T-helper 2 cell treated with Interferon-gamma antibody and Interleukin-4, amounts not matched to agents 5 μg/mL and 100 μg/mL, for 36 hours (primary cell): ENCODE data around the gene ZMYM4.

Experiments
- DNase-seq: peaks from one replicate; pipeline ENCODE4 v3.0.0; 2021; ENCODE audit warnings: low spot score
- H3K27ac Mint-ChIP-seq: one replicate; pipeline ENCODE4 v1.8.0; 2021; ENCODE audit warnings: mild to moderate bottlenecking, mixed read lengths
- H3K27me3 Mint-ChIP-seq: one replicate; pipeline ENCODE4 v1.8.0; 2021; ENCODE audit warnings: low read depth, mixed read lengths
- H3K36me3 Mint-ChIP-seq: one replicate; pipeline ENCODE4 v1.8.0; 2021; ENCODE audit warnings: low read depth, mixed read lengths
- H3K4me1 Mint-ChIP-seq: one replicate; pipeline ENCODE4 v1.8.0; 2021; ENCODE audit warnings: low read depth, mixed read lengths
- H3K4me3 Mint-ChIP-seq: one replicate; pipeline ENCODE4 v1.8.0; 2022; ENCODE audit warnings: mild to moderate bottlenecking, moderate library complexity, mixed read lengths
- H3K9me3 Mint-ChIP-seq: one replicate; pipeline ENCODE4 v1.8.0; 2021; ENCODE audit warnings: mixed read lengths

The ZMYM4 gene

GRCh38 chr1:35261412-35262120 lies 6.9 kb upstream of the ZMYM4 start:
- Mint-ChIP-seq H3K27me3 (peaks cover 7% of the 10 kb centered on the region), H3K4me1 (peaks cover 4% of the 10 kb centered on the region), H3K27ac (no peak overlapping the region), H3K36me3 (no peaks in the 10 kb centered on the region), H3K4me3 (no peak overlapping the region), H3K9me3 (no peaks in the 10 kb centered on the region)
- no peak for DNase-seq

GRCh38 chr1:35264035-35264434 lies 4.5 kb upstream of the ZMYM4 start:
- Mint-ChIP-seq H3K9me3 (peaks cover 4% of the 10 kb centered on the region), H3K27me3 (peaks cover 7% of the 10 kb centered on the region), H3K27ac (no peak overlapping the region), H3K4me3 (no peak overlapping the region), H3K4me1 (peaks cover 12% of the 10 kb centered on the region), H3K36me3 (peaks cover 3% of the 10 kb centered on the region)
- DNase-seq, result no peak

- no peak overlapping the region for H3K4me3 Mint-ChIP-seq
- peaks cover 18% of the 10 kb centered on the region for H3K4me1 Mint-ChIP-seq
- no peak for DNase-seq
Measured at GRCh38 chr1:35264871-35265270, 3.6 kb upstream of the ZMYM4 start.

GRCh38 chr1:35266306-35266705 lies 2.2 kb upstream of the ZMYM4 start:
- Mint-ChIP-seq H3K4me3 (no peak overlapping the region), H3K27ac (no peak overlapping the region), H3K4me1 (peaks cover 24% of the 10 kb centered on the region), H3K27me3 (peaks cover 5% of the 10 kb centered on the region), H3K36me3 (peaks cover 8% of the 10 kb centered on the region), H3K9me3 (peaks cover 4% of the 10 kb centered on the region)
- no peak for DNase-seq

More at GRCh38 chr1:35264871-35265270, 3.6 kb upstream of the ZMYM4 start:
- peaks cover 5% of the 10 kb centered on the region for H3K27me3 Mint-ChIP-seq
- no peak overlapping the region for H3K27ac Mint-ChIP-seq
- H3K36me3 Mint-ChIP-seq, result peaks cover 8% of the 10 kb centered on the region
- H3K9me3 Mint-ChIP-seq, result peaks cover 4% of the 10 kb centered on the region

GRCh38 chr1:35269201-35269988 lies 886 bp downstream of the ZMYM4 start:
- no peak for DNase-seq
- H3K27ac Mint-ChIP-seq, result peak overlapping the region; percentile 62
- no peaks in the 10 kb centered on the region for H3K27me3 Mint-ChIP-seq
- peak overlapping the region; percentile 85 for H3K4me3 Mint-ChIP-seq
- H3K36me3 Mint-ChIP-seq, result peaks cover 8% of the 10 kb centered on the region
- peaks cover 23% of the 10 kb centered on the region for H3K4me1 Mint-ChIP-seq
- peaks cover 4% of the 10 kb centered on the region for H3K9me3 Mint-ChIP-seq

GRCh38 chr1:35269989-35270289 lies 1.4 kb downstream of the ZMYM4 start:
- Mint-ChIP-seq H3K27me3 (no peaks in the 10 kb centered on the region), H3K4me3 (peak overlapping the region; percentile 85), H3K27ac (no peak overlapping the region), H3K4me1 (peaks cover 21% of the 10 kb centered on the region), H3K9me3 (peaks cover 4% of the 10 kb centered on the region), H3K36me3 (peaks cover 8% of the 10 kb centered on the region)
- DNase-seq, result no peak

GRCh38 chr1:35270836-35271235 lies 2.3 kb downstream of the ZMYM4 start:
- Mint-ChIP-seq H3K27me3 (no peaks in the 10 kb centered on the region), H3K36me3 (peaks cover 8% of the 10 kb centered on the region), H3K27ac (no peak overlapping the region), H3K4me3 (peak overlapping the region; percentile 35), H3K4me1 (peaks cover 21% of the 10 kb centered on the region), H3K9me3 (peaks cover 4% of the 10 kb centered on the region)
- no peak for DNase-seq

GRCh38 chr1:35274197-35274596 lies 5.7 kb downstream of the ZMYM4 start:
- peaks cover 13% of the 10 kb centered on the region for H3K4me1 Mint-ChIP-seq
- H3K9me3 Mint-ChIP-seq, result no peaks in the 10 kb centered on the region
- DNase-seq, result no peak
- no peak overlapping the region for H3K4me3 Mint-ChIP-seq
- H3K27me3 Mint-ChIP-seq, result no peaks in the 10 kb centered on the region
- no peak overlapping the region for H3K27ac Mint-ChIP-seq
- H3K36me3 Mint-ChIP-seq, result peaks cover 13% of the 10 kb centered on the region

- H3K36me3 Mint-ChIP-seq, result peaks cover 29% of the 10 kb centered on the region
- peaks cover 14% of the 10 kb centered on the region for H3K9me3 Mint-ChIP-seq
- DNase-seq, result no peak
- no peaks in the 10 kb centered on the region for H3K27me3 Mint-ChIP-seq
- H3K4me1 Mint-ChIP-seq, result peaks cover 4% of the 10 kb centered on the region
- no peak overlapping the region for H3K27ac Mint-ChIP-seq
- H3K4me3 Mint-ChIP-seq, result no peak overlapping the region
Measured at GRCh38 chr1:35278886-35279554, 10.5 kb downstream of the ZMYM4 start.

GRCh38 chr1:35279555-35279904 lies 11.0 kb downstream of the ZMYM4 start:
- Mint-ChIP-seq H3K9me3 (peaks cover 14% of the 10 kb centered on the region), H3K4me3 (no peak overlapping the region), H3K4me1 (peaks cover 7% of the 10 kb centered on the region), H3K27ac (no peak overlapping the region), H3K36me3 (peaks cover 32% of the 10 kb centered on the region), H3K27me3 (no peaks in the 10 kb centered on the region)
- no peak for DNase-seq

GRCh38 chr1:35280006-35280405 lies 11.5 kb downstream of the ZMYM4 start:
- H3K36me3 Mint-ChIP-seq, result peaks cover 37% of the 10 kb centered on the region
- no peak overlapping the region for H3K4me3 Mint-ChIP-seq
- peaks cover 11% of the 10 kb centered on the region for H3K4me1 Mint-ChIP-seq
- peak overlapping the region; percentile 21 for H3K27ac Mint-ChIP-seq
- no peaks in the 10 kb centered on the region for H3K27me3 Mint-ChIP-seq
- DNase-seq, result no peak
- peaks cover 14% of the 10 kb centered on the region for H3K9me3 Mint-ChIP-seq

- H3K9me3 Mint-ChIP-seq, result peaks cover 14% of the 10 kb centered on the region
- H3K27ac Mint-ChIP-seq, result no peak overlapping the region
- peaks cover 40% of the 10 kb centered on the region for H3K36me3 Mint-ChIP-seq
- no peak for DNase-seq
- H3K4me3 Mint-ChIP-seq, result no peak overlapping the region
- peaks cover 25% of the 10 kb centered on the region for H3K4me1 Mint-ChIP-seq
- no peaks in the 10 kb centered on the region for H3K27me3 Mint-ChIP-seq
Measured at GRCh38 chr1:35281565-35281964, 13.1 kb downstream of the ZMYM4 start.

- peaks cover 40% of the 10 kb centered on the region for H3K36me3 Mint-ChIP-seq
- H3K9me3 Mint-ChIP-seq, result peaks cover 14% of the 10 kb centered on the region
- no peak for DNase-seq
- H3K4me3 Mint-ChIP-seq, result no peak overlapping the region
- H3K27ac Mint-ChIP-seq, result no peak overlapping the region
- H3K4me1 Mint-ChIP-seq, result peaks cover 28% of the 10 kb centered on the region
- no peaks in the 10 kb centered on the region for H3K27me3 Mint-ChIP-seq
Measured at GRCh38 chr1:35282172-35282571, 13.7 kb downstream of the ZMYM4 start.

GRCh38 chr1:35284852-35285251 lies 16.3 kb downstream of the ZMYM4 start:
- Mint-ChIP-seq H3K9me3 (peaks cover 14% of the 10 kb centered on the region), H3K4me3 (peak overlapping the region; percentile 27), H3K4me1 (peaks cover 37% of the 10 kb centered on the region), H3K27ac (no peak overlapping the region), H3K36me3 (peaks cover 27% of the 10 kb centered on the region), H3K27me3 (no peaks in the 10 kb centered on the region)
- DNase-seq, result no peak
